Measurements from ENCODE around the gene NR6A1.

Gene NR6A1

GRCh38 chr9:124660341-124660801 is 110.7 kb downstream of the NR6A1 start:
- DNase-seq: peak in 43 of 58 donors; percentile 1 to 67 (median 30)

- DNase-seq: peak in 57 of 58 donors; percentile 8 to 84 (median 69)
Measured at GRCh38 chr9:124659099-124659659, 111.9 kb downstream of the NR6A1 start.

GRCh38 chr9:124658165-124659017 is 112.7 kb downstream of the NR6A1 start:
- DNase-seq: peak in 56 of 58 donors; percentile 4 to 88 (median 66)

GRCh38 chr9:124657516-124657915 is 113.6 kb downstream of the NR6A1 start:
- no peak for DNase-seq

GRCh38 chr9:124654431-124654830 is 116.7 kb downstream of the NR6A1 start:
- no peak for DNase-seq

GRCh38 chr9:124652615-124653393 is 118.3 kb downstream of the NR6A1 start:
- DNase-seq: no peak

GRCh38 chr9:124652203-124652602 is 118.9 kb downstream of the NR6A1 start:
- no peak for DNase-seq

GRCh38 chr9:124645274-124645673 is 125.8 kb downstream of the NR6A1 start:
- DNase-seq: no peak

GRCh38 chr9:124639637-124640036 is 131.5 kb downstream of the NR6A1 start:
- DNase-seq: no peak

- no peak for DNase-seq
Measured at GRCh38 chr9:124635285-124635684, 135.8 kb downstream of the NR6A1 start.

GRCh38 chr9:124632077-124632621 is 139.0 kb downstream of the NR6A1 start:
- no peak for DNase-seq

- DNase-seq: no peak
Measured at GRCh38 chr9:124631326-124631725, 139.8 kb downstream of the NR6A1 start.

GRCh38 chr9:124629600-124629999 is 141.5 kb downstream of the NR6A1 start:
- no peak for DNase-seq

GRCh38 chr9:124628741-124629140 is 142.4 kb downstream of the NR6A1 start:
- no peak for DNase-seq

- no peak for DNase-seq
Measured at GRCh38 chr9:124626276-124626675, 144.8 kb downstream of the NR6A1 start.

- DNase-seq: no peak
Measured at GRCh38 chr9:124625087-124625486, 146.0 kb downstream of the NR6A1 start.

GRCh38 chr9:124624735-124624992 is 146.4 kb downstream of the NR6A1 start:
- DNase-seq: no peak

GRCh38 chr9:124623966-124624734 is 147.0 kb downstream of the NR6A1 start:
- no peak for DNase-seq

- DNase-seq: no peak
Measured at GRCh38 chr9:124622882-124623281, 148.2 kb downstream of the NR6A1 start.

GRCh38 chr9:124621371-124622328 is 149.5 kb downstream of the NR6A1 start:
- DNase-seq: peak in 1 of 58 donors; percentile 7

All from anterior cingulate cortex (tissue), 58 donors.